Small intestine (tissue), 7 donors: ENCODE data around the gene PRDM12. TPM values are rescaled to one million over a fixed set of nuclear protein-coding genes. Genes with fewer than 3 reads are reported as not detected.

Experiments used
- DNase-seq, 2 donors: peaks; one replicate each; pipeline versions ENCODE4 v3.0.0 to v3.0.0-alpha.2; 2013
- FAIRE-seq: peaks from 2 replicates; lab custom pipeline; 2012; peaks lifted over from hg19 to GRCh38; lab: Jason Lieb, UNC
- H3K27ac ChIP-seq, 3 donors: one replicate each; pipeline ENCODE4 v1.5.1; 2013; ENCODE audit warnings: low read length in 2 of 3, mild to moderate bottlenecking in 2 of 3, control low read depth in 1 of 3, inconsistent platforms in 1 of 3, low read depth in 1 of 3, moderate library complexity in 1 of 3
- H3K27me3 ChIP-seq, 3 donors: one replicate each; pipeline ENCODE4 v1.6.1; 2013; ENCODE audit warnings: low read length in 3 of 3, inconsistent platforms in 1 of 3; ENCODE audit not compliant: control insufficient read depth in 3 of 3, insufficient read depth in 3 of 3
- H3K36me3 ChIP-seq, 3 donors: one replicate each; pipeline ENCODE4 v1.6.1; 2013; ENCODE audit warnings: low read length in 3 of 3, inconsistent platforms in 1 of 3, low read depth in 1 of 3, mild to moderate bottlenecking in 1 of 3, moderate library complexity in 1 of 3; ENCODE audit not compliant: control insufficient read depth in 3 of 3, insufficient read depth in 2 of 3
- H3K4me1 ChIP-seq, 3 donors: one replicate each; pipeline ENCODE4 v1.6.1; 2013; ENCODE audit warnings: low read length in 2 of 3, inconsistent platforms in 1 of 3, low read depth in 1 of 3, mild to moderate bottlenecking in 1 of 3, moderate library complexity in 1 of 3; ENCODE audit not compliant: control insufficient read depth in 3 of 3, insufficient read depth in 2 of 3
- H3K4me3 ChIP-seq, 3 donors: one replicate each; pipeline ENCODE4 v1.5.1; 2013; ENCODE audit warnings: low read length in 3 of 3, control low read depth in 1 of 3, inconsistent platforms in 1 of 3, low read depth in 1 of 3, mild to moderate bottlenecking in 1 of 3, moderate library complexity in 1 of 3
- H3K9me3 ChIP-seq, 2 donors: one replicate each; pipeline ENCODE4 v1.6.1; 2013; ENCODE audit warnings: low read depth in 1 of 2, low read length in 1 of 2; ENCODE audit not compliant: control insufficient read depth in 2 of 2, insufficient read depth in 1 of 2
- WGBS, 3 donors: extraction: QIAGEN DNeasy Blood & Tissue Kit; methylation state at CpG; one replicate each; pipeline ENCODE4 v1.1.7; 2013; 5-methylcytosine and 5-hydroxymethylcytosine counted together
- polyA plus RNA-seq, 4 donors: library from polyadenylated mRNA; stranded (reverse) in 3 of 4; unstranded in 1 of 4; fragments of 200-250 nt in 3 of 4; fragments of 120-200 nt in 1 of 4; gene quantifications; one replicate each; pipeline versions ENCODE4 v1.2.1 to v1.2.3, GENCODE V29; 2013
- donor health status: healthy with polysubstance abuse.
- donor health status: control.
- donor health status: control.
- donor health status: Bipolar disorder and iron deficiency.
- donor health status: healthy.

Gene PRDM12
- polyA plus RNA-seq, 4 donors = 0.03 to 0.22 (median 0.09) TPM; not detected in 1

GRCh38 chr9:130693426-130694191 lies 29.2 kb downstream of the PRDM12 start, which contains the start of gene EXOSC2:
Gene EXOSC2 (plus strand): TSS chr9:130693780. CDS start chr9:130693792, 12 bp downstream.
- 0 to 1% (median 0%) methylated on average over 40 of the region's 40 CpGs for WGBS, 3 donors
- Histone ChIP-seq H3K4me3 (peak within 1 kb of the TSS; percentile 62 to 87 (median 76)), H3K27me3 (no peaks in the 10 kb centered on the region), H3K4me1 (peaks cover 0 to 11% (median 3%) of the 10 kb centered on the region in 3 donors), H3K27ac (peak within 1 kb of the TSS; percentile 14 to 52 (median 46)), H3K9me3 (no peaks in the 10 kb centered on the region), H3K36me3 (peaks cover 3 to 25% (median 3%) of the 10 kb centered on the region in 3 donors)
- FAIRE-seq (no peak), DNase-seq (peak; percentile 99)

- no peak for FAIRE-seq
- Histone ChIP-seq H3K36me3 (peaks cover 4 to 26% (median 5%) of the 10 kb centered on the region in 3 donors), H3K27ac (peak overlapping the region in 2 of 3 donors; percentile 14 to 35)
These were observed 29.8 kb downstream of the PRDM12 start for GRCh38 chr9:130694205-130694604.

GRCh38 chr9:130696139-130696650 lies 31.8 kb downstream of the PRDM12 start:
- H3K36me3 ChIP-seq = peaks cover 4 to 44% (median 11%) of the 10 kb centered on the region in 3 donors
- DNase-seq = no peak
- no peaks in the 10 kb centered on the region for H3K9me3 ChIP-seq
- no peak for FAIRE-seq
- no peak overlapping the region for H3K27ac ChIP-seq
- H3K27me3 ChIP-seq = no peaks in the 10 kb centered on the region
- 91 to 97% (median 92%) methylated on average over 4 of the region's 4 CpGs for WGBS, 3 donors
- no peak overlapping the region for H3K4me3 ChIP-seq
- H3K4me1 ChIP-seq = peaks cover 0 to 8% (median 3%) of the 10 kb centered on the region in 3 donors

More at GRCh38 chr9:130694205-130694604, 29.8 kb downstream of the PRDM12 start:
- whole genome bisulfite sequencing, 3 donors = 0 to 1% (median 0%) methylated on average over 8 of the region's 8 CpGs
- no peaks in the 10 kb centered on the region for H3K27me3 ChIP-seq
- H3K4me1 ChIP-seq = peaks cover 0 to 11% (median 3%) of the 10 kb centered on the region in 3 donors
- H3K9me3 ChIP-seq = no peaks in the 10 kb centered on the region
- no peak for DNase-seq
- H3K4me3 ChIP-seq = peak overlapping the region; percentile 62 to 87 (median 76)

- Histone ChIP-seq H3K36me3 (peaks cover 4 to 50% (median 13%) of the 10 kb centered on the region in 3 donors), H3K4me1 (peaks cover 0 to 8% (median 3%) of the 10 kb centered on the region in 3 donors), H3K27ac (no peak overlapping the region), H3K4me3 (no peak overlapping the region), H3K9me3 (no peaks in the 10 kb centered on the region), H3K27me3 (no peaks in the 10 kb centered on the region)
- FAIRE-seq (no peak), DNase-seq (no peak)
- WGBS, 3 donors = 82 to 94% (median 87%) methylated on average over 8 of the region's 8 CpGs
These were observed 32.6 kb downstream of the PRDM12 start for GRCh38 chr9:130696996-130697395.

GRCh38 chr9:130698514-130698913 lies 34.1 kb downstream of the PRDM12 start:
- peaks cover 0 to 8% (median 0%) of the 10 kb centered on the region in 3 donors for H3K4me1 ChIP-seq
- H3K27ac ChIP-seq = no peak overlapping the region
- H3K27me3 ChIP-seq = no peaks in the 10 kb centered on the region
- no peak overlapping the region for H3K4me3 ChIP-seq
- DNase-seq (no peak), FAIRE-seq (no peak)
- peaks cover 8 to 59% (median 21%) of the 10 kb centered on the region in 3 donors for H3K36me3 ChIP-seq
- 62 to 87% (median 84%) methylated on average over 3 of the region's 3 CpGs for WGBS, 3 donors
- H3K9me3 ChIP-seq = no peaks in the 10 kb centered on the region

GRCh38 chr9:130699047-130699446 lies 34.7 kb downstream of the PRDM12 start:
- DNase-seq (no peak), FAIRE-seq (no peak)
- Histone ChIP-seq H3K9me3 (no peaks in the 10 kb centered on the region), H3K36me3 (peaks cover 8 to 64% (median 24%) of the 10 kb centered on the region in 3 donors), H3K27ac (no peak overlapping the region), H3K27me3 (no peaks in the 10 kb centered on the region), H3K4me1 (peaks cover 0 to 7% (median 0%) of the 10 kb centered on the region in 3 donors), H3K4me3 (no peak overlapping the region)
- WGBS, 3 donors = 87 to 91% (median 87%) methylated on average over 2 of the region's 2 CpGs

GRCh38 chr9:130701059-130702022 lies 36.9 kb downstream of the PRDM12 start:
- DNase-seq (peak; percentile 71 to 84), FAIRE-seq (no peak)
- Histone ChIP-seq H3K4me1 (no peaks in the 10 kb centered on the region), H3K27me3 (no peaks in the 10 kb centered on the region), H3K36me3 (peaks cover 8 to 66% (median 24%) of the 10 kb centered on the region in 3 donors), H3K9me3 (no peaks in the 10 kb centered on the region), H3K4me3 (no peak overlapping the region), H3K27ac (no peak overlapping the region)
- 51 to 57% (median 52%) methylated on average over 13 of the region's 13 CpGs for WGBS, 3 donors

- no peaks in the 10 kb centered on the region for H3K27me3 ChIP-seq
- DNase-seq (no peak), FAIRE-seq (no peak)
- H3K36me3 ChIP-seq = peaks cover 6 to 53% (median 21%) of the 10 kb centered on the region in 3 donors
- WGBS, 3 donors = 76 to 86% (median 84%) methylated on average over 7 of the region's 7 CpGs
- no peaks in the 10 kb centered on the region for H3K4me1 ChIP-seq
- no peak overlapping the region for H3K4me3 ChIP-seq
- no peaks in the 10 kb centered on the region for H3K9me3 ChIP-seq
- H3K27ac ChIP-seq = no peak overlapping the region
These were observed 39.1 kb downstream of the PRDM12 start for GRCh38 chr9:130703501-130703900.
